WTC11 (cell line): Measurements from ENCODE around the gene ALDH1A2.

Experiments
- CTCF ChIP-seq: fragments of 200-600 bp; IDR thresholded peaks from 2 replicates; pipeline ENCODE4 v1.8.0; 2022; ENCODE audit warnings: antibody characterized with exemption
- MXD4 ChIP-seq: fragments of 250-450 bp; sonication (Bioruptor Pico); IDR thresholded peaks from 2 replicates; pipeline ENCODE4 v1.8.0; 2021; ENCODE audit warnings: mild to moderate bottlenecking, moderate library complexity, borderline replicate concordance
- NR3C1 ChIP-seq: sonication (generic); formaldehyde crosslinking; conservative IDR thresholded peaks from 2 replicates; pipeline ENCODE4 v1.8.1; 2023; ENCODE audit warnings: low read depth, mild to moderate bottlenecking, missing genetic modification reagents

GRCh38 chr15:57917998-57918397, 147.5 kb downstream of the ALDH1A2 start:
- no peak for TF ChIP-seq CTCF
- TF ChIP-seq NR3C1 (CRISPR knock-in tag), result no peak
- TF ChIP-seq MXD4 (CRISPR knock-in tag), result no peak
